GM12878 (cell line): ENCODE results near the gene TOPORS. TPM values are rescaled to one million over a fixed set of nuclear protein-coding genes. Genes with fewer than 3 reads are reported as not detected.

Source experiments
- ATAC-seq: fragments of 200-7000 bp; cut with Tn5 transposase; 3 replicates; pipeline ENCODE4 v1.9.1; 2020; ENCODE audit warnings: mild to moderate bottlenecking, moderate library complexity
- BruUV-seq: library from RNA; stranded (reverse); fragments of 400-500 nt; replicated peaks from 2 replicates; lab custom pipeline; 2021; lab: Mats Ljungman, UMichigan
- CTCF ChIA-PET: fragments of 300-600 bp; sonication (Branson Sonifier 250); formaldehyde crosslinking; extraction: SDS; loops from one replicate; lab custom pipeline; 2021; ENCODE audit warnings: inconsistent platforms; lab: Yijun Ruan, JAX
- POLR2A ChIA-PET: fragments of 350-600 bp; formaldehyde crosslinking; extraction: SDS; loops from one replicate; lab custom pipeline; 2021; ENCODE audit warnings: inconsistent platforms; lab: Charles Lee
- RAD21 ChIA-PET: fragments of 300-600 bp; sonication (Branson Sonifier 250); formaldehyde crosslinking; loops from one replicate; lab custom pipeline; 2023; ENCODE audit warnings: antibody characterized with exemption; ENCODE audit not compliant: unreplicated experiment; lab: Charles Lee
- SMC1A ChIA-PET: fragments of 300-600 bp; sonication (Branson Sonifier 250); formaldehyde crosslinking; loops from one replicate; lab custom pipeline; 2023; ENCODE audit not compliant: unreplicated experiment, uncharacterized antibody; lab: Charles Lee
- DNase-seq: peaks from one replicate; pipeline ENCODE4 v3.0.0-alpha.2; 2011; ENCODE audit warnings: low read depth, low spot score
- FAIRE-seq: peaks from 3 replicates; lab custom pipeline; 2011; peaks lifted over from hg19 to GRCh38; lab: Jason Lieb, UNC
- H2AFZ ChIP-seq: 2 replicates; pipeline ENCODE4 v1.6.0; 2011; ENCODE audit warnings: low read depth, low read length, control low read depth; ENCODE audit not compliant: control insufficient read depth
- H3K27ac ChIP-seq: 2 replicates; pipeline ENCODE4 v1.5.1; 2011; ENCODE audit warnings: control low read depth; ENCODE audit not compliant: control insufficient read depth, insufficient read depth
- H3K27me3 ChIP-seq, 2 experiments: replicated peaks in 1 of 2; 2 replicates each; pipeline versions ENCODE4 v1.6.0 to v1.6.1; 2011; ENCODE audit warnings: low read length in 1 of 2; ENCODE audit not compliant: control insufficient read depth in 2 of 2, insufficient read depth in 2 of 2
- H3K36me3 ChIP-seq, 2 experiments: 2 replicates each; pipeline ENCODE4 v1.5.1; 2011; ENCODE audit warnings: low read length in 1 of 2; ENCODE audit not compliant: control insufficient read depth in 2 of 2, insufficient read depth in 2 of 2
- H3K4me1 ChIP-seq: 2 replicates; pipeline ENCODE4 v1.6.1; 2011; ENCODE audit warnings: mild to moderate bottlenecking, low read length, moderate library complexity, mixed read lengths; ENCODE audit not compliant: control insufficient read depth, insufficient read depth
- H3K4me2 ChIP-seq: 2 replicates; pipeline ENCODE4 v1.6.0; 2011; ENCODE audit warnings: control low read depth; ENCODE audit not compliant: control insufficient read depth, insufficient read depth
- H3K4me3 ChIP-seq: fragments of 200-600 bp; sonication (generic); 2 replicates; pipeline ENCODE4 v1.5.1; 2016
- H3K79me2 ChIP-seq: 2 replicates; pipeline ENCODE4 v1.6.0; 2011; ENCODE audit warnings: low read length; ENCODE audit not compliant: control insufficient read depth, insufficient read depth
- H3K9ac ChIP-seq: 2 replicates; pipeline ENCODE4 v1.8.0; 2011; ENCODE audit warnings: low read length, control low read depth, mixed read lengths; ENCODE audit not compliant: control insufficient read depth, insufficient read depth
- H3K9me3 ChIP-seq: replicated peaks from 3 replicates; pipeline ENCODE4 v1.5.1; 2011; ENCODE audit warnings: mild to moderate bottlenecking, low read length; ENCODE audit not compliant: control insufficient read depth, insufficient read depth
- H4K20me1 ChIP-seq: 2 replicates; pipeline ENCODE4 v1.6.0; 2011; ENCODE audit not compliant: control insufficient read depth, insufficient read depth
- BCL11A ChIP-seq: IDR thresholded peaks from 2 replicates; pipeline ENCODE4 v1.6.1; 2011; ENCODE audit warnings: low read depth, low read length
- CBFB ChIP-seq: IDR thresholded peaks from 2 replicates; pipeline ENCODE4 v1.6.1; 2016; ENCODE audit warnings: antibody characterized with exemption, low read depth
- CBX5 ChIP-seq: sonication (generic); IDR thresholded peaks from 2 replicates; pipeline ENCODE4 v1.6.1; 2016; ENCODE audit warnings: low read depth, moderate library complexity, mild to moderate bottlenecking, inconsistent platforms
- CREM ChIP-seq: IDR thresholded peaks from 2 replicates; pipeline ENCODE4 v1.6.1; 2014; ENCODE audit warnings: antibody characterized with exemption, low read depth
- HSF1 ChIP-seq: fragments of 150-350 bp; IDR thresholded peaks from 2 replicates; pipeline ENCODE4 v1.6.1; 2014; ENCODE audit warnings: mild to moderate bottlenecking, low read depth, low read length
- JUND ChIP-seq: IDR thresholded peaks from 2 replicates; pipeline ENCODE4 v1.6.1; 2012; ENCODE audit warnings: low read depth, mild to moderate bottlenecking, low read length, improper control_type of control experiment, moderate library complexity
- KAT2A ChIP-seq: conservative IDR thresholded peaks from 2 replicates; pipeline ENCODE4 v1.6.1; 2011; ENCODE audit warnings: low read depth, low read length; ENCODE audit not compliant: control insufficient read depth
- KDM1A ChIP-seq: fragments of 200-600 bp; sonication (generic); IDR thresholded peaks from 2 replicates; pipeline ENCODE4 v1.6.1; 2016; ENCODE audit warnings: borderline replicate concordance
- KLF5 ChIP-seq: fragments of 450-650 bp; IDR thresholded peaks from 2 replicates; pipeline ENCODE4 v1.6.1; 2014; ENCODE audit warnings: mild to moderate bottlenecking; ENCODE audit not compliant: partially characterized antibody
- POLR2AphosphoS5 ChIP-seq: IDR thresholded peaks from 2 replicates; pipeline ENCODE4 v1.6.1; 2011; ENCODE audit warnings: mild to moderate bottlenecking, low read length, inconsistent platforms
- SRF ChIP-seq, 2 experiments: IDR thresholded peaks; 2 replicates each; pipeline ENCODE4 v1.6.1; 2011; ENCODE audit warnings: low read depth in 2 of 2, low read length in 2 of 2, mild to moderate bottlenecking in 1 of 2, moderate library complexity in 1 of 2
- TCF12 ChIP-seq: IDR thresholded peaks from 2 replicates; pipeline ENCODE4 v1.6.1; 2011; ENCODE audit warnings: low read depth, mild to moderate bottlenecking, low read length
- YY1 ChIP-seq: IDR thresholded peaks from 2 replicates; pipeline ENCODE4 v1.6.1; 2011; ENCODE audit warnings: low read depth, mild to moderate bottlenecking, low read length
- ZNF207 ChIP-seq: fragments of 450-650 bp; IDR thresholded peaks from 2 replicates; pipeline ENCODE4 v1.6.1; 2014; ENCODE audit warnings: antibody characterized with exemption, mild to moderate bottlenecking, borderline replicate concordance
- ZNF622 ChIP-seq: fragments of 450-650 bp; IDR thresholded peaks from 2 replicates; pipeline ENCODE4 v1.6.1; 2017; ENCODE audit warnings: mild to moderate bottlenecking, inconsistent platforms
- WGBS: methylation state at CpG from one replicate; pipeline ENCODE4 v1.1.6; 2016; ENCODE audit warnings: low lambda C conversion rate; ENCODE audit not compliant: insufficient replicate concordance, insufficient coverage; ENCODE audit errors: missing lambda C conversion rate; 5-methylcytosine and 5-hydroxymethylcytosine counted together
- in situ Hi-C: fragments of 300-500 bp; cut with MboI; formaldehyde crosslinking; loops from 9 replicates; pipeline ENCODE4 v1.14.3; 2018; ENCODE audit warnings: mixed read lengths
- intact Hi-C: fragments of 100-400 bp; cut with micrococcal nuclease; formaldehyde crosslinking; loops from one replicate; pipeline ENCODE4 v1.14.2; 2022; ENCODE audit not compliant: unreplicated experiment
- polyA plus RNA-seq, 11 experiments: library from polyadenylated mRNA; depleted of rRNA in 4 of 11; unstranded in 6 of 11; stranded (reverse) in 5 of 11; fragments of >200 nt; fragmentation: Nextera tagmentation in 4 of 11; fragmentation: Illumina TruSeq in 1 of 11; extraction: Ambion mirVana in 4 of 11; extraction: Trizol in 1 of 11; gene quantifications; 1 replicate in 1 of 11; 2 replicates in 10 of 11; pipeline versions ENCODE4 v1.2.1 to v1.2.3, GENCODE V29; 2011 to 2016; ENCODE audit warnings: inconsistent platforms in 2 of 11, missing spikeins in 2 of 11, low read depth in 1 of 11
- total RNA-seq, 4 experiments: library from RNA; depleted of rRNA in 3 of 4; stranded (reverse); fragments of >200 nt in 3 of 4; fragmentation: Illumina TruSeq in 1 of 4; extraction: Trizol in 1 of 4; gene quantifications; 2 replicates each; pipeline versions ENCODE4 v1.2.1 to v1.2.3, GENCODE V29; 2013 to 2021

TOPORS gene
- total and polyA plus RNA-seq, 10 of the 15 experiments (the other 5 are each of a cell fraction or from before 2014, with no cell fraction given): 6.0 to 27.8 (median 14.3) TPM

- Histone ChIP-seq H3K9ac (no peak overlapping the region), H2AFZ (peak overlapping the region; percentile 67), H3K79me2 (peaks cover 6% of the 10 kb centered on the region), H3K4me2 (no peak overlapping the region), H4K20me1 (no peaks in the 10 kb centered on the region), H3K4me1 (peaks cover 4% of the 10 kb centered on the region; the same call in 1 of the 2 replicates), H3K27ac (no peak overlapping the region), H3K27me3 (no peaks in the 10 kb centered on the region), H3K4me3 (no peak overlapping the region), H3K9me3 (no peaks in the 10 kb centered on the region), H3K36me3 (no peaks in the 10 kb centered on the region)
- DNase-seq (no peak), ATAC-seq (no peak), FAIRE-seq (no peak)
- intact Hi-C loops (no loop called here), in situ Hi-C loops (loop anchor here (5.0 kb wide), 2 partner anchors 195 to 390 kb away; partner anchors contain the start of gene ACO1)
- POLR2A ChIA-PET: interaction anchor here (1.5 kb wide), 1 partner anchor 27 kb away, joined by 4 read pairs; no protein-coding TSS in a partner anchor
- CTCF ChIA-PET: interaction anchor here (0.5 to 10.0 kb wide), 4 partner anchors 26 to 200 kb away, joined by 3 to 597 read pairs (median 53); partner anchors contain the start of gene ACO1
- BruUV-seq: no TSS peak
- no peak for TF ChIP-seq CBFB
- peak; percentile 16 to 73; a peak in 1 of 4 replicates for TF ChIP-seq SRF (IDR thresholded peaks at IDR 0.05; ENCODE audit: low read depth in 2 of 2, low read length in 2 of 2)
- SMC1A ChIA-PET: interaction anchor here (0.9 to 7.5 kb wide), 4 partner anchors 11 to 391 kb away, joined by 3 to 285 read pairs (median 4); no protein-coding TSS in a partner anchor
- WGBS: 52% methylated on average over 3 of the region's 3 CpGs
- RAD21 ChIA-PET: interaction anchor here (12.1 kb wide), 1 partner anchor 200 kb away, joined by 368 read pairs; no protein-coding TSS in a partner anchor
Observed at GRCh38 chr9:32577316-32577715, 24.9 kb upstream of the TOPORS start.

- intact Hi-C loops (loop anchor here (5.0 kb wide), 1 partner anchor 143 kb away; no protein-coding TSS in a partner anchor), in situ Hi-C loops (loop anchor here (5.0 kb wide), 2 partner anchors 193 to 392 kb away; partner anchors contain the start of gene ACO1)
- Histone ChIP-seq H3K27me3 (no peaks in the 10 kb centered on the region), H3K4me1 (peaks cover 4% of the 10 kb centered on the region; the same call in 1 of the 2 replicates), H3K27ac (no peak overlapping the region), H2AFZ (no peak overlapping the region), H3K4me2 (no peak overlapping the region), H3K9ac (no peak overlapping the region), H3K4me3 (no peak overlapping the region), H3K36me3 (no peaks in the 10 kb centered on the region; a peak in 1 of 4 replicates), H3K79me2 (peaks cover 30% of the 10 kb centered on the region), H3K9me3 (no peaks in the 10 kb centered on the region), H4K20me1 (no peaks in the 10 kb centered on the region)
- FAIRE-seq: no peak
- CTCF ChIA-PET: interaction anchor here (0.7 to 4.2 kb wide), 9 partner anchors 13 to 452 kb away, joined by 3 to 182 read pairs (median 4); partner anchors contain the start of genes ACO1, SMIM27 and TOPORS
- WGBS: 55% methylated on average over 1 of the region's 1 CpG
- POLR2A ChIA-PET: interaction anchor here (1.3 kb wide), 1 partner anchor 191 kb away, joined by 3 read pairs; no protein-coding TSS in a partner anchor
- SMC1A ChIA-PET: interaction anchor here (0.6 to 4.0 kb wide), 5 partner anchors 17 to 431 kb away, joined by 3 to 100 read pairs (median 3); no protein-coding TSS in a partner anchor
- no peak for ATAC-seq
- RAD21 ChIA-PET: interaction anchor here (3.7 to 12.1 kb wide), 2 partner anchors 24 to 198 kb away, joined by 51 to 368 read pairs; partner anchors contain the start of genes SMIM27 and TOPORS
- no TSS peak for BruUV-seq
- no peak for DNase-seq
- TF ChIP-seq TCF12 (no peak), ZNF207 (no peak), JUND (no peak), KAT2A (no peak), CBX5 (no peak), ZNF622 (no peak), HSF1 (no peak), BCL11A (no peak), KDM1A (no peak), YY1 (no peak), KLF5 (no peak), POLR2AphosphoS5 (no peak), CREM (no peak)
Observed at GRCh38 chr9:32574858-32575257, 22.5 kb upstream of the TOPORS start.
